Neural progenitor cell (in vitro differentiated cells): Measurements from ENCODE around the gene ROBO2. TPM values are rescaled to one million over a fixed set of nuclear protein-coding genes. Genes with fewer than 3 reads are reported as not detected.

Experiments
- DNase-seq: peaks from one replicate; pipeline ENCODE4 v3.0.0-alpha.2; 2016; ENCODE audit warnings: low spot score
- H2AFZ ChIP-seq: fragments of 200-600 bp; sonication (generic); replicated peaks from 2 replicates; pipeline ENCODE4 v1.6.1; 2016; ENCODE audit warnings: antibody characterized with exemption
- H3F3A ChIP-seq: fragments of 200-600 bp; sonication (generic); 2 replicates; pipeline ENCODE4 v1.6.1; 2016; ENCODE audit warnings: antibody characterized with exemption, low read depth
- H3K27ac ChIP-seq: fragments of 200-600 bp; sonication (generic); 2 replicates; pipeline ENCODE4 v1.5.1; 2016; ENCODE audit warnings: mild to moderate bottlenecking
- H3K27me3 ChIP-seq: fragments of 200-600 bp; sonication (generic); 2 replicates; pipeline ENCODE4 v1.6.1; 2016; ENCODE audit warnings: mild to moderate bottlenecking, moderate library complexity
- H3K36me3 ChIP-seq: fragments of 200-600 bp; sonication (generic); 2 replicates; pipeline ENCODE4 v1.5.1; 2016
- H3K4me1 ChIP-seq: fragments of 200-600 bp; sonication (generic); 2 replicates; pipeline ENCODE4 v1.6.1; 2016; ENCODE audit warnings: mixed run types
- H3K4me2 ChIP-seq: fragments of 200-600 bp; sonication (generic); 2 replicates; pipeline ENCODE4 v1.6.1; 2016
- H3K4me3 ChIP-seq: fragments of 200-600 bp; sonication (generic); 2 replicates; pipeline ENCODE4 v1.5.1; 2016
- H3K79me2 ChIP-seq: fragments of 200-600 bp; sonication (generic); 2 replicates; pipeline ENCODE4 v1.6.1; 2016; ENCODE audit warnings: low read depth
- H3K9ac ChIP-seq: fragments of 200-600 bp; sonication (generic); 2 replicates; pipeline ENCODE4 v1.6.1; 2016
- H3K9me3 ChIP-seq: fragments of 200-600 bp; sonication (generic); 2 replicates; pipeline ENCODE4 v1.5.1; 2016; ENCODE audit warnings: low read depth
- H4K20me1 ChIP-seq: fragments of 200-600 bp; sonication (generic); 2 replicates; pipeline ENCODE4 v1.6.1; 2016; ENCODE audit warnings: low read depth
- H3K27ac Mint-ChIP-seq: 3 replicates; pipeline ENCODE4 v1.8.0; 2021; ENCODE audit warnings: mixed read lengths
- H3K27me3 Mint-ChIP-seq: 2 replicates; pipeline ENCODE4 v1.8.0; 2022; ENCODE audit warnings: low read depth, mild to moderate bottlenecking, inconsistent platforms, moderate library complexity, mixed read lengths; ENCODE audit not compliant: insufficient read depth
- H3K36me3 Mint-ChIP-seq: 3 replicates; pipeline ENCODE4 v1.8.0; 2021; ENCODE audit warnings: mixed read lengths
- H3K4me1 Mint-ChIP-seq: 3 replicates; pipeline ENCODE4 v1.8.0; 2021; ENCODE audit warnings: mixed read lengths
- H3K4me3 Mint-ChIP-seq: 3 replicates; pipeline ENCODE4 v1.8.0; 2021; ENCODE audit warnings: mild to moderate bottlenecking, moderate library complexity, mixed read lengths
- H3K9me3 Mint-ChIP-seq: 3 replicates; pipeline ENCODE4 v1.8.0; 2020; ENCODE audit warnings: mixed read lengths
- CTCF ChIP-seq: fragments of 200-600 bp; sonication (generic); IDR thresholded peaks from 2 replicates; pipeline ENCODE4 v1.5.1; 2017; ENCODE audit warnings: antibody characterized with exemption, mild to moderate bottlenecking
- EZH2 ChIP-seq: fragments of 200-600 bp; sonication (generic); IDR thresholded peaks from 2 replicates; pipeline ENCODE4 v1.6.1; 2017; ENCODE audit warnings: antibody characterized with exemption, mild to moderate bottlenecking, moderate library complexity
- EZH2phosphoT487 ChIP-seq: fragments of 200-600 bp; sonication (generic); IDR thresholded peaks from 2 replicates; pipeline ENCODE4 v1.6.1; 2017; ENCODE audit warnings: antibody characterized with exemption
- total RNA-seq: library from RNA; depleted of rRNA; stranded (reverse); fragments of >200 nt; gene quantifications from 2 replicates; pipeline ENCODE4 v1.2.3, GENCODE V29; 2015; ENCODE audit warnings: low replicate concordance

Gene ROBO2
- total RNA-seq, 1 donor from 2014 or later = 15.0 TPM

GRCh38 chr3:77373619-77374018 is 333.7 kb downstream of the ROBO2 start:
- no peak overlapping the region for H3K4me3 ChIP-seq
- H3K27me3 ChIP-seq = no peaks in the 10 kb centered on the region
- Mint-ChIP-seq H3K4me3 (no peak overlapping the region), H3K9me3 (no peaks in the 10 kb centered on the region), H3K27me3 (no peaks in the 10 kb centered on the region), H3K4me1 (peaks cover 6% of the 10 kb centered on the region), H3K36me3 (no peaks in the 10 kb centered on the region), H3K27ac (no peak overlapping the region)
- H3K4me2 ChIP-seq = no peak overlapping the region
- H3K27ac ChIP-seq = no peak overlapping the region
- no peak for DNase-seq
- no peaks in the 10 kb centered on the region for H4K20me1 ChIP-seq
- no peak overlapping the region for H2AFZ ChIP-seq
- H3K36me3 ChIP-seq = no peaks in the 10 kb centered on the region
- no peak overlapping the region for H3K9ac ChIP-seq
- no peaks in the 10 kb centered on the region for H3K79me2 ChIP-seq
- no peaks in the 10 kb centered on the region for H3K4me1 ChIP-seq
- H3K9me3 ChIP-seq = no peaks in the 10 kb centered on the region
- H3F3A ChIP-seq = no peaks in the 10 kb centered on the region
- TF ChIP-seq EZH2phosphoT487 (no peak), CTCF (no peak), EZH2 (no peak)

DNA sequence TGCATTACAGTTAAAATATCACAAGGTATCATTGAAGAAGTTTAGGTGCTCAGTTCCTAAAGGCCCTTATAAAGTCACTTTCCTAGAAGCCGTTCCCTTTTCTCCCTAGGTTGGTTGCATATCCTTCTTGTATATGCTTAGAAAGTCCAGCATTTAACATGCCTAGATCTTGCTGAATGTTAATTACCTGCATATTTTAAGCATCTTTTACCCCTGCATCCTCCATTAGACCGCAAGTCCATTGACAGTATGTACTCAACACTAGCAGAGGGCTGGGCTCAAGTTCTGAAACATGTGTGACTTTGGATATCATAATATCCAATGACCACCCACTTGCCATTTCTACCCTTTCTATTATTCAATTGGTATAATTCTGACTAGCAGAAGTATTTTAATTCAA is 336.6 kb downstream of the ROBO2 start:
- Histone ChIP-seq H3K4me1 (peaks cover 8% of the 10 kb centered on the region), H3K27me3 (no peaks in the 10 kb centered on the region), H3K27ac (no peak overlapping the region), H2AFZ (no peak overlapping the region), H3K9ac (no peak overlapping the region), H3F3A (peaks cover 6% of the 10 kb centered on the region), H3K79me2 (no peaks in the 10 kb centered on the region), H3K4me3 (no peak overlapping the region), H3K9me3 (no peaks in the 10 kb centered on the region), H4K20me1 (no peaks in the 10 kb centered on the region), H3K36me3 (no peaks in the 10 kb centered on the region), H3K4me2 (no peak overlapping the region)
- Mint-ChIP-seq H3K27me3 (no peaks in the 10 kb centered on the region), H3K27ac (no peak overlapping the region), H3K9me3 (no peaks in the 10 kb centered on the region), H3K4me1 (peaks cover 9% of the 10 kb centered on the region), H3K4me3 (no peak overlapping the region), H3K36me3 (no peaks in the 10 kb centered on the region)
- no peak for TF ChIP-seq CTCF
- TF ChIP-seq EZH2phosphoT487 = no peak
- no peak for TF ChIP-seq EZH2
- no peak for DNase-seq

- Mint-ChIP-seq H3K4me1 (peaks cover 9% of the 10 kb centered on the region), H3K9me3 (no peaks in the 10 kb centered on the region), H3K27me3 (no peaks in the 10 kb centered on the region), H3K4me3 (no peak overlapping the region), H3K36me3 (no peaks in the 10 kb centered on the region), H3K27ac (no peak overlapping the region)
- H4K20me1 ChIP-seq = no peaks in the 10 kb centered on the region
- peaks cover 6% of the 10 kb centered on the region for H3F3A ChIP-seq
- H3K9ac ChIP-seq = no peak overlapping the region
- no peak for DNase-seq
- no peaks in the 10 kb centered on the region for H3K79me2 ChIP-seq
- H3K27ac ChIP-seq = no peak overlapping the region
- H3K4me3 ChIP-seq = no peak overlapping the region
- no peaks in the 10 kb centered on the region for H3K27me3 ChIP-seq
- H3K4me2 ChIP-seq = no peak overlapping the region
- peaks cover 8% of the 10 kb centered on the region for H3K4me1 ChIP-seq
- no peak overlapping the region for H2AFZ ChIP-seq
- H3K9me3 ChIP-seq = no peaks in the 10 kb centered on the region
- no peak for TF ChIP-seq CTCF
- H3K36me3 ChIP-seq = no peaks in the 10 kb centered on the region
Measured at GRCh38 chr3:77377717-77378116, 337.8 kb downstream of the ROBO2 start.

- Histone ChIP-seq H3F3A (peaks cover 6% of the 10 kb centered on the region), H3K9me3 (no peaks in the 10 kb centered on the region), H3K36me3 (no peaks in the 10 kb centered on the region), H3K4me2 (no peak overlapping the region), H4K20me1 (no peaks in the 10 kb centered on the region), H3K9ac (no peak overlapping the region), H2AFZ (no peak overlapping the region), H3K4me1 (peaks cover 8% of the 10 kb centered on the region), H3K27me3 (no peaks in the 10 kb centered on the region), H3K4me3 (no peak overlapping the region), H3K79me2 (no peaks in the 10 kb centered on the region), H3K27ac (no peak overlapping the region)
- Mint-ChIP-seq H3K9me3 (no peaks in the 10 kb centered on the region), H3K27ac (no peak overlapping the region), H3K4me1 (peaks cover 9% of the 10 kb centered on the region), H3K4me3 (no peak overlapping the region), H3K27me3 (no peaks in the 10 kb centered on the region), H3K36me3 (no peaks in the 10 kb centered on the region)
- DNase-seq = no peak
- TF ChIP-seq EZH2phosphoT487 = no peak
- no peak for TF ChIP-seq EZH2
- no peak for TF ChIP-seq CTCF
Measured at GRCh38 chr3:77380136-77380535, 340.2 kb downstream of the ROBO2 start.
